Measurements from ENCODE around the gene S100Z.
A peak's percentile ranks its signal among the peaks of the same experiment; 100 is the strongest.
"Not testable (repeated sequence)": the region's sequence is repeated elsewhere in the genome, so short reads cannot be mapped to it uniquely, and the experiment has no call there.

The S100Z gene

GRCh38 chr5:76849419-76850291 is at the start of gene S100Z:
Gene S100Z (plus strand): TSS chr5:76850014. CDS start chr5:76875360, 25,346 bp downstream.
- DNase-seq: no peak

DNA sequence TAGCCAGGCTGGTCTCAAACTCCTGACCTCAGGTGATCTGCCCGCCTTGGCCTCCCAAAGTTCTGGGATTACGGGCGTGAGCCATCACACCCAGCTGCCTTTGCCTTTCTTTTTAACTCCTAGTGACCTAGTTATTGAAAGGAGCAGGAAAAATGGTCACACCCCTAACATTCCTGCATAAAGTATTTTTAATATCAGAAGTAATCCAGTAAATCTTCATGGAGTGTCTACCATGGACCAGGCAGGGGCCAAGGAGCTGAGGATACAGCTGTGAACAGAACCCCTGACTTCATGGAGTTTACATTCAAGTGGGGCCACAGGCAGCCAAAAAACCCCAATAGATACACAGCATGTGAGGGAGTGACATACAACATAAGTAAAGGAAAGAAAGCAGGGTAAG is 49.2 kb upstream of the S100Z start:
- DNase-seq: no peak

DNA sequence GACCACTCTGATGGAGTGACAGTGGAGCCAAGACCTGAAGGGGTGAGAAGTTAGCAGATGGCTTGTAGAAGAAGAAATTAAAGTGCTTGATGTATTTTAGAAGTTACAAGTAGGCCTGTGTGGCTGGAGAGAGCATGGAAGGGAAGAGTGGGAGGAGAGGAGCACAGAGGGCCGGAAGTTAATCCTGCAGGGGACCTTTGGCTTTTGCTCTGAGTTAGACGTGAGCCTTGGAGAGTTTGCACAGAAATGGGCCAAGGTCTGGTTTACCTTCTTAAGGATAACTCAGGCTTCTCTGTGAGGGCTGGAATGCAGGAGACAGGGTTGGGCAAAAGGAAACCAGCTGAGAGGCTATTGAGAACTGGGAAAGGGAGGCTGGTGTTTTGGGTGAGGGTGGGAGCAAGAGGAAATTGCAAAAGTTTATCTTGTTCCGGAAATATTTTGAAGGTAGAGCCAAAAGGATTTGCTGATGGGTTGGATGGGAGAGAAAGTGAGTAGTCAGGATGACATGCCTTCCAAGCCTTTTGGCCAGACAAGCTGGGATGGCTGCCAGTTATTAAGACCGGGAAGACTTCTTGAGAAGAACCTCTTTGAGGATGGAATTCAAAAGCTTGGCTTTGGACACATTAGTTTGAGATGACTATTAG is 48.5 kb upstream of the S100Z start:
- no peak for DNase-seq

GRCh38 chr5:76801803-76802195 is 48.0 kb upstream of the S100Z start:
- no peak for DNase-seq

GRCh38 chr5:76804266-76804665 is 45.5 kb upstream of the S100Z start:
- DNase-seq: no peak

DNA sequence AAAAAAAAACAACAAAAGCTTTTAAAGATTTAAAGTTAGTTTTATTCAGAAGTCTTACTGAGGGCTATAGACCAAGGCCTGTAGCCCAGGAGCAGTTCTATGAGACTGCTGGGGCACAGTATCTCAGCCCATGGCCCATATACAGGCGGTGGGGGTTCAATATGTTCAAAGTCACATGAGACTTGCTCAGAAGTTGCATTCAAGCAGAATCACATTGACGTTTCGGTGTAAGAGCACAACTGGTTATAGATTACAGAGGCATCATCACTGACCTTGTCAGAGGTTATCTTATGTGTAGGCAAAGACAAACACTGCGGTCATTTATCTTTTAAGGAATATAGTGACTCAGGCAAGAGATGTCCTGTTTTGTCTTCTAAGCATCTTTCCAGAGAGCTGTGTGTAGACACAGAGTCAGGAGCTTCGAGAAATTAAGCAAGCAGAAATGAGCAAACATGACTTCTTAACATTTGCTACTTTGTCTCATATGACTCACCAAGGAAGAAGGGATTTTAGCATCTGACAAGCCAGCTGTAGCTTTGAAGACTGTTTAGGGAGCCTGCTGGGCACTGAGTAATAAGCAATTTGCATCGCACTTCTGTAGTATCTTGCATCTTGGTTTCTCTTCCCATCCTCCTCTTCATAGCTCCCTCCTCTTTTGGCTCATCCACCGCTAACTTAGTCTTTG is 43.9 kb upstream of the S100Z start:
- no peak for DNase-seq

GRCh38 chr5:76807296-76807695 is 42.5 kb upstream of the S100Z start:
- no peak for DNase-seq

GRCh38 chr5:76808141-76808691 is 41.6 kb upstream of the S100Z start:
- no peak for DNase-seq

DNA sequence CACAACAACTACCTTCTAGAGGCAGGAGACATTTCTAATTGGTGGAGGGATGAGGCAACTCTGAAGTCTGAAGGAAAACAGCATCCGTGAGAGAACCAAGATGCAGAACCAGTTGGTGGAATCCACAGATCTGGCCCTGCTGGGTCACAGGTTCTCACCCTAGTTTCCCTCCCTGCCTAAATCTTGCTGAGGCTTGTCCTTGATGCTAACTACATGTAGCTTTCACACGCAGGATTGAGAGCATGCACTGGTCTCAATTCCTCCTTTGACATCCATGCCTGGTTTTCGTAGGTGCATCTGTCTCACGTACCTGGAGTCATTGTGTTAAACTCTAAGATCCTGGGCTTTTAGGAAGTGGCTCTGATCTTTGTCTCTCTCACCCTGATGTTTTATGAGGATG is 40.7 kb upstream of the S100Z start:
- DNase-seq: no peak

DNA sequence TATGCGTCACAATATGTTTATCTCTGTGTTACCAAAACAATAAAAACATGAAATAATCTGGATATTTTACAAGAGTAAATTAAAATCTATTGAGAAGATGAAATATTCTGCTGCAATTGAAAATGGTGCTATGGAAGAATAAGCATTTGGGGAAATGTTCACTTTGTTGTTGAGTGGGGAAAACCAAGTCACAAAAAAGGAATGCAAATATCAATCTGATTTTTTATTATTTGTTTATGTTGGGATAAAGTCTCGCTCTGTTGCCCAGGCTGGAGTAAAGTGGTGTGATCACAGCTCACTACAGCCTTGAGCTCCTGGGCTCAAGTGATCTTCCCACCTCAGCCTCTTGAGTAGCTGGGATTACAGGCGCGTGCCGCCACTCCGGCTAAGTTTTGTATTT is 39.6 kb upstream of the S100Z start:
- no peak for DNase-seq

GRCh38 chr5:76811214-76811613 is 38.6 kb upstream of the S100Z start:
- DNase-seq: no peak

- DNase-seq: not testable (repeated sequence)
These were observed 37.6 kb upstream of the S100Z start for GRCh38 chr5:76812209-76812608.

DNA sequence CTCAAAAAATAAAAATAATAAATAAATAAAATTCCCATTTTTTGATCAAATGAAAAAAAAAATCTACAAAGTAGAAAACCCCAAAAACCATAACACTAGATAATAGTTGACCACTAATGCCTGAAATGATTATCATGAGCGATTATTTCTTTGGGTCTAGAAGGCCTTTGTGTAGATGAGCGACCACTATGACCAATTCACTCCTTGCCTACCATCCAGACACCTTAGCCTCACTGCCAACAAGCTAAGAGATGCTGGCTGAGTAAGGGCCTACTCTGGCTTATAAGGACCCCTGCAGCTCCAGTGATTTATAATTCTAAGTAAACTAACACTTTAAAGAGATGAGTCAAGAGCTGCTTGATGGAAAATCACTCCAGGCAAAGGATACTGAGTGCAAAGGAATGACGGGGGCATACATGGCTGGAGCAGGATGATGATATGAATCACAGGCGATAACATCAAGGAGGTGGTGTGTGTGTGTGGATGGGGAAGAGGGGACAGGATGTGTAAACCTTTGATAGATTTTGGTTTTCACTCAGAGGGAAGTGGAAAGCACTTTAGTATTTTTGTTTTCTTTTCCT is 35.7 kb upstream of the S100Z start:
- DNase-seq: no peak

- no peak for DNase-seq
These were observed 33.5 kb upstream of the S100Z start for GRCh38 chr5:76816110-76816831.

DNA sequence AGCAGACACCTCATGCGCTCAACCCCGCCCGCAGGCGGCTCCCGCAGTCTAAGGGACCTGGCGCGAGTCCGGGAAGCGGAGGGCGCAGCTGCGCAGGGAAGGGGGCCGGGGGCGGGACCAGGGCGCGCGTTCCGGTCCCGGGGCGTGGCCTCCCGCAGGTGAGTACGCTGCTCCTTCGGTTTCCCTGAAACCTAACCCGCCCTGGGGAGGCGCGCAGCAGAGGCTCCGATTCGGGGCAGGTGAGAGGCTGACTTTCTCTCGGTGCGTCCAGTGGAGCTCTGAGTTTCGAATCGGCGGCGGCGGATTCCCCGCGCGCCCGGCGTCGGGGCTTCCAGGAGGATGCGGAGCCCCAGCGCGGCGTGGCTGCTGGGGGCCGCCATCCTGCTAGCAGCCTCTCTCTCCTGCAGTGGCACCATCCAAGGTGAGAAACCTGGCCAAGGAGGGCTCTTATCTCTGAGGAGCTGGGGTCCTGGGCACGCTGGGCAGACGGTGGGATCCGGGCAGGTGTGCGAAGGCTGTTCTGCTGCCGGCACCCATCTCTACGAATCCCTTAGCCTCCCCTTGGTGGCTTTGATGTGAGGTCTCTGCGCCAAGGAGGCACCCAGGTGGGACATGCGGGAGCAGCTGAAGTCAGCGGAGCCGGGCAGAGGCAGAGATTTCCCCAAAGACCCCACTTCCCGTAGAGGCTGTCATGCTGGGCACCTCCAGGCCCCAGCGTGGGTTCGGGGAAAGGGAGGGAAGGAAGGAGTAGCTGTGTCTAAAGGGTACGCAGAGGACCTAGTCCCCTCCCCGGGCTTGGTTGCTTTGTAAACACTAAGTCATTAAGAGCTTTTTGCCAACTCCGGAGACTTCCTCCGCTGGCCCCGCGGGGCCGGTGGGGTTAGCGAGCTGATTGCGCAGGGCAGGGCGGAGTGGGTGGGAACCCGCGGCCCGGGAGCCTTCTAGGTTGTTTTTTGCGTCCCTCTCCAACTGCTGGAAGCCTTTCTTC is 30.7 kb upstream of the S100Z start, which contains the start of gene F2RL1:
TSS of gene F2RL1 (plus strand) at position 187 of the 988 bp plus-strand sequence. CDS start at position 340, 153 bp downstream.
- peak; percentile 72 for DNase-seq

DNA sequence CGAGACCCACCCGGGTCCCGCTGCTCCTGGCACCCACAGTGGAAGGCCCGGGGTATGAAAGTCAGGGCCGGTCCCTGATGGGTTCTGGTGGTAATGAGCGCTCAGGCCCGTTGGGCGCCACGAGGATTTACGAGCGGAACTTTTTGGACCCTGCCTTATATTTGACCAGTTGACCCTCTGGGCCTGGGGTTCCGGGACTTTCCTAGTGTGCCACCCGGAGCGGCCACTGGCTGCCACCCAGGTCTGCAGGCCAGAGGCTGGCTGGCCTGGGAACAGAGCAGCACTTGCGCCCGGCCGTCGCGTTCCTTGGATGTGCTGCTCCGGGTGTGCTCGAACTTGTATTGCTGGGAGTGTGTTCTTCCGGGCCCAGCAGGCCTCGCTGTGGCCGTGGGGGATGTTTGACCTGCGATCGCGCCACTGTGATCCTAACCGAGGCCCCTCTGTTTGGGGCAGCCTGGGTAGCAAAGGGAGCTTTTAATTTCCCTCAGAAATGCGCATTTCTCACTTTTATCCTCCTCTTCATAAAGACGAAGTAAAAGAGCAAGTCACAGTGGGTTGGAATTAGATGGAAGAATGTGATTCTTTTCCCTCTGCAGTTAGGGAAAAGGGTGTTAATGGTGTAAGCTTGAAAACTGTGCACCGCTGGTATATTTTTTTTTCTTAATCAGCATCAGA is 29.8 kb upstream of the S100Z start:
- DNase-seq: no peak

DNA sequence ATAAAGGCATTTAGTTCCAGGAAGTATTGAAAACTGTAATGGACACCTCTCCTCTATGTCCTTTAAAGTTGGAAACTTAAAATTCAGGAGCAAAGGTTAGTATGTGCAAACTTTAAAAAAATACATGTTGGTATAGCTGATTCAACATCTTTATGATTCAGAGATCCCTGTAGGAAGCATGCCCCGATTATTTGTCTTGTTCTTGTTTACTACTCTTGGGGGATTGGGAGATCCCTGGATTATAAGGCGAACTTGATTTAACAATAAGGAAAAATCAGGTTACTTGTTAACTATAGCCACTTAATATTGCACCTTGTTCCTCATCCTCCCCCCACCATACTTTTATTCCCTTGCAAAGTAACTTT is 29.3 kb upstream of the S100Z start:
- DNase-seq: no peak

DNA sequence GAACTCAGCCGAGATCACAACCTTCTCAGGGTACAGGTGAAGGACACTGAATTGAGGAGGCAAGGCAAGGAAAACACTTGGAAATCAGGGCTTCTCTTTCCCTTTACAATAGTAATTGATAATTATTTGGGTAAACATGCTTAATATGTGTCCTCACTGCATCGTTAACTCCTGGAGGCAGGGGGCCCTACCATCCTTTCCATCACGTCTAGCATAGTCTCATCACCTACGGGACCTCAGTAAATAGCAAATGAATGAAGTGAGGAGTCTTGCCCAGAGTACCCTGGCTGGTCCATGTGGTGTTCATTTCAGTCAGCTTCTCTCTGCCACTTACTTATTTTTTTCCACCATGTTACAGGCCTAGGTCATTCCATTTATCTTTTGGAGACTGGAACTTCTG is 28.7 kb upstream of the S100Z start:
- no peak for DNase-seq

- DNase-seq: not testable (repeated sequence)
These were observed 27.6 kb upstream of the S100Z start for GRCh38 chr5:76822105-76822731.

- DNase-seq: not testable (repeated sequence)
These were observed 23.4 kb upstream of the S100Z start for GRCh38 chr5:76826416-76826815.
